HG03378 (cell line): Measurements from ENCODE around the gene ZNF287.
"Not testable (repeated sequence)": the region's sequence is repeated elsewhere in the genome, so short reads cannot be mapped to it uniquely, and the experiment has no call there.

ENCODE experiments used
- ATAC-seq: cut with Tn5 transposase; IDR thresholded peaks from one replicate; pipeline ENCODE4 v1.9.1; 2021; ENCODE audit warnings: mild to moderate bottlenecking, moderate library complexity; ENCODE audit not compliant: unreplicated experiment

The ZNF287 gene

DNA sequence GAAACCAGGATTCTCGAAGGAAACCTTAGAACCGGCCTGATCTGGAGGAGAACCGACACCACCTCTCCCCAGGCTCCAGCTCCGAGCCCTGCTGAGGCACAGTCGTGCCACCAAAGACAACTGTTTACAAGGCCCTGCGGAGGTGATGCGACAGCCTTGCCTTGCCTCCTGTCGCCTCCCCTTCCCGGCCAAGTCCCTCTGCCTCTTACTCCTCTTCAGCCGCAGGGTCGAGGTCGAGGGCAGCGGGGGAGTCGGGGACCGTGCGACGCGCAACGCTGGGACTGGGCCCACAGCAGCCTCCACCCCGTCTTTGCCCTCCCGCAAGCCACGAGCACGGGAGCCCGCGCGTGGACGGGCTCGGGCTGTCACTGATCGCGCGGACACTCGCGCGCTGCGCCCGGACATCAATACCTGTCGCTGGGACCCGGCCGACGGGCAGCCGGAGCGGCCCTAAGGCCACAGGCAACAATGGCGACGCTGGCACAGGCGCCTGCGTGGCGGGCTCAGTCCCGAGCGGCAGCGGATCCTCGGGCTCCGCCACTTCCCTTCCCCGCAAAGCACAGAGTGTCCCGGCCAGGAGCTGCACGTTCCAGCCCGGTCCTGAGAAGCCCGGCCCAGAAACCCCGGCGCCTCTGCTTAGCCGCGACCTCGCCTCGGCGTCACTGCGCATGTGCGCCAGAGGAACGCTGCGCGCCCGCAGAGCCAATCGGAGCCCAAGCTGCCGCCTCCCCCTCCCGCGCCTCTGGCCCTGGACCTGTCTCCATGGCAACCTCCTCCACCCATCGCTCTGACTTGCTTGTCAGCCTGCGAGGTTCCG, at the start of gene ZNF287:
Gene ZNF287 (minus strand): TSS at position 664 of the 817 bp plus-strand sequence. CDS start 1,473 bp downstream, outside the sequence.
- peak; percentile 73 for ATAC-seq

DNA sequence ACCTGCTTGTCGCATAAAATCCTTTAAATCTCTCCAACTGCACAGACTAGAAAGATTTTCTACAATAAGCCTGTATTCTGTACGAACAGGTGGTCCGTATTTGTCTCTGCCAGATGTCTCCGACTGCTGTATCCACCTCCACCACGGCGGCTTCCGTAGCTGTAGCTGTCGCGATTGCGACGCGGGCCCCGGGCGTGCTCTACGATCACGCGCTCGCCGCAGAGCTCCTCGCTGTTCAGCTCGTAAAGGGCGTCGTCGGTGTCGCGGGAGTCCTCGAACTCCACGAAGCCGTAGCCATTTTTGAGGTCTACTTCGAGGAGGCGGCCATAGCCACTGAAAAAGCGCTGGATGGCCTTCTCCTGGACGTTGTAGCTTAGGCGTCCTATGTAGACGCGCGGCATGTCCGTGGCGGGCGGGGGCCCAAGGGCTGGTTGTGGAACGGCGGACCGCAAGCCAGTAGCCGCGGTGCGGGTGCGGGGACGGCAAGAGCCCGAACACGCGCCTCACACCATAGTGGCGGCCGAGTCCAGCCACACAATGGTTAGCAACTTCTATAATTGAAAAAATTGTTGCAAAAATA, 48.6 kb upstream of the ZNF287 start:
- ATAC-seq: no peak

DNA sequence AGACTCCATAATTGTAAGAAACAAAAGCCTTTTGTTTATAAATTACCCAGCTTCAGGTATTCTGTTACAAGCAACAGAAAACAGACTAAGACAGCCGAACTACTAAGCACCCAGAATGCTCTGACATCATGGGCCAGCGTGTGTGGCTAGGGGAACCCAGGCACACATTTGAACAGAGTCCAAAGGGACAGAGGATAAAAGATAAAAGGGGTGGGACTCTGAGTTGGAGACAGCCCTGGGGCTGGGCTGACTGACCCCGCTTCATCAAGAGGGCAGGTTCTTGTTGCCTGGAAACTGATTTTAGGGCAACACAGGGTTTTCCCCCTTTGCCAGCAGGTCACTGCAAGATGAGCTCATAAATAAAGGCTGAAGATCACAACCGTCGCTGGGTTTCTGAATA, 30.5 kb upstream of the ZNF287 start:
- no peak for ATAC-seq

- ATAC-seq: no peak
Observed at GRCh38 chr17:16593356-16594102, 24.5 kb upstream of the ZNF287 start.

DNA sequence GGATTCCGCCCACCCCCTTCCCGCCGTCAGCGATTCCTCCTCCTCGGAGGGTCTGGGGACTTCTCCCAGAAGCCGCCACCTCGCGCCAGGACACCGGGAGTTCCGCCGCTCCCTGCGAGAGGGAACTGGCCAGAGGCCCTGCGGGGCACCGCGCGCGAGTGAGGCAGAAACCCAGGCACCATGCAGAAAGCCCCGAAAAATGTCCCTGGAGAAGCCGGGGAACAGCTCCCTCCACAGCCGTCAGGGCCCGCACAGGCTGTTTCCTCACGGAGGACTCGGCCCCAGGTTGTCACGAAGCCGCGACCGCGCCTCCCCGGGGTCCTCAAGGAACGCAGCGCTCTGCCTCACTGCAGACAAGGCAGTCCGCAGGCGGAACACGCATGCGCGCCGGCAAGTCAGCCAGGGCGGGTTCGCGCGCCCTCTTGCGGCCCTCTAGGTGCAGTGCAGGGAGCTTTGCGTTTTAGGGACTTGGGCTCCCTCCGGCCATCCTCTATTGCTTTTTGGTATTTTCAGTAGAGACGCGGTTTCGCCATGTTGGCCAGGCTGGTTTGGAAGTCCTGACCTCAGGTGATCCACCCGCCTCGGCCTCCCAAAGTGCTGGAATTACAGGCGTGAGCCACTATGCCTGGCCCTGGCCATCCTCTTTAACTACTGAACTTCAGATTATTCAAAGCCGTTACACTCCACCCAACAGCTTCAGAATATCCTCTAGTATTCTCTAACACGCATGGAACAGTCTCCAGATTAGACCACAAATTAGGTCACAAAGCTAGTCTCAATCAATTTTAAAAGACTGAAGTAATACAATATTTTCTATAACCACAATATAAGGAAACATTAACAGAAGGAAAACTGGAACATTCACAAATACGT, 20.3 kb upstream of the ZNF287 start:
- ATAC-seq: peak; percentile 81

DNA sequence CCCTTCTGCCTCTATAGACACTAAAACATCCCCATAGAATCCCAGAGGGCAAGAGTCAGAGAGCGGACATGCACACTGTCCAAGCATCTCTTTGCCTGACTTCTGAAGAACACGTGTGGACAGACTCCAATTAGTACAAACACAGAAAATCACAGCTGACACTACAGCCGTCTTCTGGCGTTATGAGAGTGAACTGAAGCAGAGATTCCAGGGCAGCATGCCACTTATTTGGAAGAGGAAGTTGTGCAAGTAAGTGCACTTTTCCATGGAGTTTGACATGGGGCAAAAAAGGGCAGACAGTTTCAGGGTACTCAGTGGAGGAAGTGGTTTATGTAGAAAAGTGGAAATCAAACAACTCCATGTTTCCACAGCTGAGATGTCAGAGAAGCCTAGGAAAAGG, 16.8 kb upstream of the ZNF287 start:
- no peak for ATAC-seq

- peak; percentile 49 for ATAC-seq
Observed at GRCh38 chr17:16584273-16584995, 15.4 kb upstream of the ZNF287 start.

- no peak for ATAC-seq
Observed at GRCh38 chr17:16583781-16584180, 14.8 kb upstream of the ZNF287 start.

GRCh38 chr17:16573466-16573865, 4.5 kb upstream of the ZNF287 start:
- no peak for ATAC-seq

GRCh38 chr17:16569358-16569712, 331 bp upstream of the ZNF287 start:
- ATAC-seq: peak; percentile 29

DNA sequence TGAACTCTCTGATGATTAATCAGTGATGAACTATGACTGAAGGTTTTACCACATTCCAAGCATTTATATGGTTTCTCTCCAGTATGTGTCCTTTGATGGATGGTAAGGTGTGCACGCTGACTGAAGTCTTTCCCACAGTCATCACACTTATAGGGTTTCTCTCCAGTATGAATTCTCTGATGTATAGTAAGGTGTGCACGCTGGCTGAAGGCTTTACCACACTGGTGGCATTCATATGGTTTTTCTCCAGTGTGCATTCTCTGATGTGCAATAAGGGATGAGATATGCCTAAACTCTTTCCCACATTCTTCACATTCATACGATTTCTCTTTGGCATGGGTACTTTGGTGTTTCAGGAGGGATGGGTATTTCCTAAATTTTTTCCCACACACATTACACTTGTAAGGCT, 16.4 kb downstream of the ZNF287 start:
- no peak for ATAC-seq

DNA sequence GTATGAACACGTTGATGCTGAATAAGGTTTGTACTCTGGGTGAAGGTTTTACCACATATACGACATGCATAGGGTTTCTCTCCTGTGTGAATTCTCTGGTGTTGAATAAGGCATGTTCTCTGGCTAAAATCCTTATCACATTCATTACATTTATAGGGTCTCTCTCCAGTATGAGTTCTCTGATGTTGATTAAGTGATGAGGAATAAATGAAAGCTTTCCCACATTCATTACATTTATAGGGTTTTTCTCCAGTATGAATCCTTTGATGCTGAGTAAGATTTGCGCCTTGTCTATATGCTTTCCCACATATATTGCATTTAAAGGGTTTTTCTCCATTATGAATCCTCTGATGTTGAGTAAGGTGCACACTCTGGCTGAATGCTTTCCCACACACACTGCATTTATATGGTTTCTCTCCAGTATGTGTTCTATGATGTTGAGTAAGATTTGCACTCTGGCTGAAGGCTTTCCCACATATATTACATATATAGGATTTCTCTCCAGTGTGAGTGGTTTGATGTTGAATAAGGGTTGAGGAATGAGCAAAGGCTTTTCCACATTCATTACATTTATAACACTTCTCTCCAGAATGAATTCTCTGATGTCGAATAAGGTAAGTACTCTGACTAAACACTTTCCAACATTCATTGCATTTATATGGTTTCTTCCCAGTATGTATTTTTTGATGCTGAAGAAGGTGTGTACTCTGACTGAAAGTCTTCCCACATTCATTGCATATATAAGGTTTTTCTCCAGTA, 16.9 kb downstream of the ZNF287 start:
- no peak for ATAC-seq

DNA sequence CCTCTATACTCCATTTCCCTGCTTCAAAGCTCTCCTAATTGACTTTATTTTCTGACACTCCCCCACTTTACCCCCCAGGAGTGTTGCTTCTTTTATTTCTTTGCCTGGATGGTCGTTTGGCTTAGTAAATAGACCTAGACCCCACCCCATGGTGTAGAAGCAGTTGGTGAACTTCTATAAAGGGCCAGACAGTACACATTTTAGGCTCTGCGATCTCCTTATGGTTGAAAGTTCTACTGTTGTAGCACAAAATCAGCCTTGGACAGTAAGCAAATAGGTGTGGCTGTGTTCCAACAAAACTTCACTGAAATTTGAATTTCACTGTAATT, 31.9 kb downstream of the ZNF287 start:
- no peak for ATAC-seq

DNA sequence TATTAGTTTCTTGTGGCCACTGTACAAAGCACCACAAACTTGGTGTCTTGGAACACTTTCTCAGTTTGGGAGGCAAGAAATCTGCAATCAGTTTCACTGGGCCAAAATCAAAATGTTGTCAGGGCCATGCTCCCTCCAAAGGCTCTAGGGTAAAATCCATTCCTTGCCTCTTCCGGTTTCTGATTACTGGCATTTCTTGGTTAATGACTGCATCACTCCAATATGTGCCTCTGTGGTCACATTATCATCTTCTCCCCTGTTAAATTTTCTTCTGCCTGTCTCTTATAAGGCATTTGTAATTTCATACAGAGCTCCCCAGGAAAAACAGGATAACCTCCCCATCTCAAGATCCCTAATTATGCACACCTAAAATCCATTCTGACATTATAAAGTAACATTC, 34.8 kb downstream of the ZNF287 start:
- no peak for ATAC-seq

- ATAC-seq: no peak
Observed at GRCh38 chr17:16529906-16530305, 39.1 kb downstream of the ZNF287 start.

- no peak for ATAC-seq
Observed at GRCh38 chr17:16527298-16527697, 41.7 kb downstream of the ZNF287 start.

GRCh38 chr17:16525556-16525955, 43.4 kb downstream of the ZNF287 start:
- ATAC-seq: not testable (repeated sequence)

DNA sequence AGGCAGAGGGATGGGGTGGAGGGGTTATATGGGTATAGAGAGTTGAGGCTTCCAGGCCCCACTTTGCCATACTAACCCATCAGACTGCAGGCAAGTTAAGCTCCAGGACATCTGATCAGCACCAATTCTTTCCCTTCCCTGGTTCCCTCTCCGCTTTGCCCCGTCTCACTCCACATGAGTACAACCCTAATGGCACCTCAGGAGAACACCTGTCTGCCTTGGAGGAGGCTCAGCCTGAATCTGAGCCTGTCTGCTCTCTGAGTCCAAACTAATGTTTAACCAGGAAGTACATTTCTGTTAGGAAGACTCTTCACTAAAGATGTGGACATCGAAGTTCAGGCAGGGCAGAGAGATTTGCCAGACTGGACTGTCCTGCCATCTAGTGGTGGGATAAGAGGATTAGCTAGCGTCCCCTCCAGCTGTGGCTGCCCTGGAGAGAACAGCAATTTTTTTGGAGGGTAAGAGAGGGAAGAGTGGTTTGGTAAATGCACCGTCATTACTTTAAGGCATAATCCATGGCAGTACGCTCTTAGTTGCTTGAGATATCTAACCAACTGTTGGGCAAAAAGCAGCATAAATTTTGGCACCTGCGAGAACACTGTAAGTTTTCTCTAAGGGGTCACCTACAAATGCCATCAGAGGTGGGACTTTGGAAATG, 47.8 kb downstream of the ZNF287 start:
- ATAC-seq: no peak

- no peak for ATAC-seq
Observed at GRCh38 chr17:16519021-16519420, 50.0 kb downstream of the ZNF287 start.
